ENCODE results near the gene IDS. TPM values are rescaled to one million over a fixed set of nuclear protein-coding genes. Genes with fewer than 3 reads are reported as not detected.
"Not testable (repeated sequence)": the region's sequence is repeated elsewhere in the genome, so short reads cannot be mapped to it uniquely, and the experiment has no call there.

IDS gene, protein sequence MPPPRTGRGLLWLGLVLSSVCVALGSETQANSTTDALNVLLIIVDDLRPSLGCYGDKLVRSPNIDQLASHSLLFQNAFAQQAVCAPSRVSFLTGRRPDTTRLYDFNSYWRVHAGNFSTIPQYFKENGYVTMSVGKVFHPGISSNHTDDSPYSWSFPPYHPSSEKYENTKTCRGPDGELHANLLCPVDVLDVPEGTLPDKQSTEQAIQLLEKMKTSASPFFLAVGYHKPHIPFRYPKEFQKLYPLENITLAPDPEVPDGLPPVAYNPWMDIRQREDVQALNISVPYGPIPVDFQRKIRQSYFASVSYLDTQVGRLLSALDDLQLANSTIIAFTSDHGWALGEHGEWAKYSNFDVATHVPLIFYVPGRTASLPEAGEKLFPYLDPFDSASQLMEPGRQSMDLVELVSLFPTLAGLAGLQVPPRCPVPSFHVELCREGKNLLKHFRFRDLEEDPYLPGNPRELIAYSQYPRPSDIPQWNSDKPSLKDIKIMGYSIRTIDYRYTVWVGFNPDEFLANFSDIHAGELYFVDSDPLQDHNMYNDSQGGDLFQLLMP
- total RNA-seq = 13.7 and 24.2 TPM in 2 replicates

DNA sequence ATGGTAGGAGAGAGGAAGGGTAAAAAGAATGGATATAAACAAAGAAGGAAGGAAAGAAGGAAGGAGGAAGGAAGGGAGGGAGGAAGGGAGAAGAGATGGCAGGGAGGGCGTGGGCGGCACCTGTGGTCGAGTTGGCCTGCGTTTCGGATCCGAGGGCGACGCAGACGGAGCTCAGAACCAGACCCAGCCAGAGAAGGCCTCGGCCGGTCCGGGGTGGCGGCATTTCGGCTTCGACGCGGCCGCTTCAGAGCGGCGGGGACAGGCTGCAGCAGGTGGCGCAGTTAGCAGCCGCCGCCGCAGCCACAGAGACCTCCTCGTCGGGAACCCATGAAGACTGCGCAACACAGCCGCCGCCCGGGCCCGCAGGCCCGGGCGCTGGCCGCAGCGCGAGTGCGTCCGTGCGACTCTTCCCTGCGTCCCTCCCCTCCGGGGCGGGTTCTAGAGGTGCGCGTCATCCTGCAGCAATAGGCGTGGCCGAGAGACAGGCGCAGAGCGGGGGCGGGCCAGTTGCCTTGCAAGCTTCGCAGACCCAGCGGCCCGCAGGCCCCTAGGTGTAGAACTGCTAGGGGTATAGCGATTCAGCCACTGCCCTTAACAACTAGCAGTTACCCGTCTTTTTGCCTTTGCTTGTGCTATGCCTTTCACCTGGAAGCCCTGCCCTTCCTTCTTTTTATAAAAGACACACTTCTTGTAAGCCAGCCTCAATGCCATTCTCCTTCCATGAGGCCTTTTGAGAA, at the start of gene IDS:
TSS of gene IDS (minus strand) at position 392 of the 737 bp plus-strand sequence. CDS start at position 223, 169 bp downstream.
- peak; percentile 87 to 90 for DNase-seq (ENCODE audit: low read depth in 2 of 2)

DNA sequence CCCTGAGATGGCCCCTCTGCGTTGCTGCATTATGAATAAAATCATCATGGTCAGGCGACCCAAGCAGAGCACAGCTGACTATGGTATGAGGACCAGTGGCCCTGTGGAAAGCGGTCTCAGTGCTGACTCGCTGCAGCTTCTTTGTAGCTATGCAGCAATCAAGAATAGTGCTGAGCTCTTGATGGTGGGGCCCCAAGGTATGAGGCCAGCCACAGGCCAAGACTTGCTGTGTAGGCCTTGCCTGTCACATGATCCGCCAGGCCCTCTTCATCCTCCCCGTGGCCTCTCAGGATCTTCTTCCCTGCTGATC, 46.8 kb upstream of the IDS start:
- not testable (repeated sequence) for DNase-seq (ENCODE audit: low read depth in 2 of 2)

DNA sequence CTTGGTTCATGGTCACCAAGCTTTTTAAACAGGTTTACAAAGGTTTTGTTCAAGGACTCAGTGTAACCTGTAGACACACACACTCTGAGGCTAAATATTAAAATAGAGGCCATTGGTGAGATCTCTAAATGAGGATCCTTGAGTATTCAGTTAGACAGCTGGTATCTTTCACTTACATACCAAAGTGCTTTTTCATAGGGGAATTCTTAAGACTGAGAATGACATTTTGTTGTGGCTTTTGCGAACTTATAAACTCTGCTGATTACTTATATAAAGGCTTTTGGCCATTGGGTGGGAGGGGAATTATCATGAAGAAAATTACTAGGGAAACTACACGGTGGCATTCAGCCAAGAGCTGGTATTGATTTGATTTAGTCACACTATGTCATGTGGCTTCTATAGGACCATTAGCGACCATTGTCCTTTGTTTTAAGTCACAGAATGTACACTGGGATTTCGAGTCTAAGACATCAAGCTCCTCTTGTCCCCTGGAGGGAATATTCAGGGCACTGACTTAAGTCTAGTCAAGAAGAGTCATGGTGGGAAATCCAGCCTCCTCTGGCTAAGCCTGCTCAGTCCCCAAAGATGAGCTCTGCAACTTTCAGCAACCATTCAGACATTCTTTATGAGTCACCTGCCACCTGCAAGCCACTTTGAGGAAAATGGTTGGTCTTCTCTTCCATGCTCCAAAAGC, 46.3 kb upstream of the IDS start:
- DNase-seq (ENCODE audit: low read depth in 2 of 2) = not testable (repeated sequence)

DNA sequence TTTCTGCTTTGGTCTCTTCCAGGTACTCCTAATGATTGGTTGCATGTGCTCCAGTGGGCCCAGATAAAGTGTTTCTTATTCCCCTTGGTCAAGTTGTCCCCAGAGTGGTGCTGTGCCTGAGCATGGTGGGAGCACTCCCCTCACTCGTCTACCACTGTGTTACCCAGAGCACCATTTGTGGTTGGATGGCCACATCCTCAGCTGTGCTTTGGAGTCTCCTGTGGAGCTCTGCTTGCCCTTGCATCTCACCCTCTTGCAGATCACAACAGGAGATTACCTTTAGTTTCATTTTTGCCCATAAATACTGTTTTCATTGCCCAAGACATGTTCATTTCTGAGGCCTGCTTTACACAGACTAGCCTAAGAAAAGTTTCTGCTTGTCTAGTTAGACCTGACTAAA, 45.3 kb upstream of the IDS start:
- not testable (repeated sequence) for DNase-seq (ENCODE audit: low read depth in 2 of 2)

DNA sequence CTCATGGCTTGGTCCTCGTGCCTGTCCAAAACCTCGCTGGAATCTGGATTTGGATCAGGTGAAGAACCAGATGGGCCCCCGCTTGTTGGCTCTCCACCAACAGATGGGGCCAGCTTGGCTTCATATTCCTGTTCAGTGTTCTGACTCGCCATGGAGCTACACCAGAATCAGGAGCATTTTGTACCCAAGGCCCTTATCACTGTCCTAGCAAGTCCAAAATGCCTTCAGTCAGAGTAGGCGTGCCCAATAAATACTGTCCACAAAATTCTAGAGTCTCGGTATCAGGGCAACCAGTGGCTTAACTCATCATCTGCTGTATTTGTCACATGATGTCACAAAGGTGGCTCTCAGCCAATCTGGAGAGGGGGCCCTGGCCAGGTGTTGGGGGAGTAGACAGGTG, 44.6 kb upstream of the IDS start, which contains the start of gene HSFX3:
TSS of gene HSFX3 (minus strand) at position 224 of the 400 bp plus-strand sequence. CDS start at position 152, 72 bp downstream.
- not testable (repeated sequence) for DNase-seq (ENCODE audit: low read depth in 2 of 2)

DNA sequence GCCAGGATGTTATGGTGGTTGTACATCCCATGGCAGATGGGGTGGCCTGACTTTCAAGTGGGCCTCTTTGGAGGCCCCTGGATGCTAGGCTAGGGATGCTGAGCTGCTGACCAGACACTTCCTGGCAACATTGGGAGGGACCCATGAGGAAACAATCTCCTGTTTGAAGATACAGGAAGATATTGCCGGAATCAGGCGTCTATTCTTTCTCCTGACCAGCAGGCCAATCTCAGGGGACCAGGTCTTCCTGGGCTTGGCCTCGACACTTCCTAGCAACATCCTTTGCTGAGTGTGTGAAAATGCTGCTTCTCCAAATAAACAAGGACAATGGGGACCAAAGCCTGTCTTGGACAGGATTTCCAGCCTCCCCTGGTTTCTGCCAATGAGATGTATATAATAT, 42.7 kb upstream of the IDS start:
- not testable (repeated sequence) for DNase-seq (ENCODE audit: low read depth in 2 of 2)

DNA sequence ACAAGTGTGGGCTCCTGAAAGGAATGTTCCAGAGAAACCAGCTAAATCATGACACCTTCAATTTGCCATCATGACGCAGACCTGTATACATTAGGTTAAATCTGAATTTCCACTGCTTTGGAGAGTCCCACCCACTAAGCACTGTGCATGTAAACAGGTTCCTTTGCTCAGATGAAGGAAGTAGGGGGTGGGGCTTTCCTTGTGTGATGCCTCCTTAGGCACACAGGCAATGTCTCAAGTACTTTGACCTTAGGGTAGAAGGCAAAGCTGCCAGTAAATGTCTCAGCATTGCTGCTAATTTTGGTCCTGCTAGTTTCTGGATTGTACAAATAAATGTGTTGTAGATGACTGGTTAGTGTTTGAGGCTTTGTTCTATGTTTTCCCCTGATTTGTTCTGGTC, 41.9 kb upstream of the IDS start:
- DNase-seq (ENCODE audit: low read depth in 2 of 2) = not testable (repeated sequence)

DNA sequence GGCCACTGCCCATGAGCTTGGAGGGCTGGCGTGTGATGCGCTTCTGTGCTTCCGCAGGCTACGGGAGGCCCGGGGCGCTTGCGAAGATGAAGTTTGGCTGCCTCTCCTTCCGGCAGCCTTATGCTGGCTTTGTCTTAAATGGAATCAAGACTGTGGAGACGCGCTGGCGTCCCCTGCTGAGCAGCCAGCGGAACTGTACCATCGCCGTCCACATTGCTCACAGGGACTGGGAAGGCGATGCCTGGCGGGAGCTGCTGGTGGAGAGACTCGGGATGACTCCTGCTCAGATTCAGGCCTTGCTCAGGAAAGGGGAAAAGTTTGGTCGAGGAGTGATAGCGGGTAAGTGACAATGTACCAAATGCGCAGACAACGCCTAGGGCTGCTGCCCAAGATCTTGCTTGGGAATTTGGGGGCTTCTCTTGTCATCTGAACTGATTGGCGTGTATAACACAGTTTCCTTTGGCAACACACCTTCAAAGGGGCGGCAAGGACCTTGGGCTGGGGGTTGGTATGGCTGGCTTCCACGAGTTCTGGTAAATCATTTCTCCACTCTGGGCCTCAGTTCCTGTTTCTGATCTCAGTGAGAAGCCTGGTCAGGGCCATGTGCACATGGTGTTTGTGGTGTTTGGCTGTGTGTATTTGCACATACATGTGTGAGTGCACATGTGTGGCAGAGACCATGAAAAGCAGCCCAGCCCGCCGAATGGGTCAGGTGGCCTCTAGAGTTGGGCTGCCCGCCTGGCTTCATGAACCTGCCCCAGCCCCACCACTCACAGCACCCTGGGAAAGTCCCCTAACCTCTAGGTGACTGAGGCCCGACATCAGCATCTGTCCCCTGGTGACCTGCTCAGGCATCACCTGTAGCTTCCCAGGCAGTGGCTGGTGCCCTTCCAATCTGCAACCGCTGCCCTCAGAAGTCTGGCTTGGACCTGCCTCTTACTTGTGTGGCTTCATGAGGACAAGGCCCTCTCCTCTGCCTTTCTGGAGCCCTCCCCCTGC, 40.7 kb upstream of the IDS start:
- DNase-seq (ENCODE audit: low read depth in 2 of 2) = peak; percentile 21 to 30

DNA sequence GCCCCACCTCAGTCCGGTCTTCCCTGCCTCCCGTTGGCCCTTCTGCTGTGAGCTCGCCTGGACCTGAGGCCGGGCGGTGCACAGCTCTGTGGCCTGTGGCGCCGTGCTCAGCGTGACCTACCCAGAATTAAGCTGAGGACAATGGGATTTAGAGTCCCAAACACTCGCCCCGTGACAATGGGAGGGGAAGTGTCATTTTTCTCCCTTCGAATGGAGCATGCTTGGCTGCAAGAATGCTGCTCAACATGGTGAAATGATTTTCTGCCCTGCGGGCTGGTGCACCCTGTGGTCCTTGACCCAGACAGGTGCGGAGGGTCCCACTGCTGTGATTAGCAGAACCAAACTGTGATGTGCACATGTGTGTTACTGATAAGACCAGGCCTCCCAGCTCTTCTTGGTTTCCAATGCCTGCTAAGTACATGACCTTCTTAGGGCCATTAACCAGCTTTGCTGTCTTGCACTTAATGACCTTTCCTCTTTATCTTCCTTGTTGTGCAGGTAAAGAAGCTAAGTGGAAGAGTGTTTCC, 36.5 kb upstream of the IDS start:
- DNase-seq (ENCODE audit: low read depth in 2 of 2) = peak in 1 of 2 donors; percentile 16

DNA sequence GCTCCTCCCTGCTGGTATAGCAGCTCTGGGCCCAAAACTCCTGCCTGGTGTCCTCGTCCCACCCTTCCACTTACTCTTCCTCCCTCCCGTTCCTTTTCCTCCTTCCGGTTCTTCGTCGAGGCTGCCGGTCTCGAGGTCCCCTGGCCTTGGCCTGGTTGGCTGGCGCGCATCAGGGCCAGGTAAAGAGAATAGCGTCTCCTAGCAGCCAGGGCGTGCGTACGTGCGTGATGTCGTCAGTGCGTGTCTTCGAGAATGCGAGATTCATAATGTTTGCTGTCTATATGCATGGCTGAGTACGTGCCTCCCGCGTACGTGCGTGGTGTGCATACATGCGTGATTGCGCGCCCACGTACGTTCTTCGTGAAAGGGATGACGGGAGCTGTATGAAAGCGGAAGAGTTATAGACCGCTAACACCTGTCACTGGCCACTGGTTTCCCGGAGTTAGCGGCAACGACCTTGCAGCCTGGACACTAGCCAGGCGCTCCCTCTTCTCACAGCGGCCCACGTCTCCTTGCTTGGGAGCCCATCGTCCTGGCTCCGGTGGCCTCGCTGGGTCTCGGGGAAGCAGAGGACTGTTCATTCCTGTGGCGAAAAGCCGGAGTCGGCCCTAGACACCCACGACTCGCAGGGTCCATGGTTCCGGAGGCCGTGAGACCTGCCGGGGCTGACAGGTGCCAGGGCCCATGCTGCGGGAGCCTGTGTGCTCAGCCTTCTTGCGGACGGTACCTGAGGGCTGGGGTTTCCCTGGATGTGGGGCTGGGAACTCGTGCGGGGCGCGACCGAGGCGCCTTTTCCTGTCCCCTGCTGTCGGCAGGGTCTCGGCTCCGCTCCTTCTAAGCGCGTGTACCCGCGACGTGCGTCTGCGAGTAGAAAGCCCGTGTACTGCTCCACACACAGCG, 35.8 kb upstream of the IDS start, which contains the start of gene EOLA1:
TSS of gene EOLA1 (plus strand) at position 392 of the 900 bp plus-strand sequence. CDS start 4,619 bp downstream, outside the sequence.
- peak; percentile 96 for DNase-seq (ENCODE audit: low read depth in 2 of 2)

DNA sequence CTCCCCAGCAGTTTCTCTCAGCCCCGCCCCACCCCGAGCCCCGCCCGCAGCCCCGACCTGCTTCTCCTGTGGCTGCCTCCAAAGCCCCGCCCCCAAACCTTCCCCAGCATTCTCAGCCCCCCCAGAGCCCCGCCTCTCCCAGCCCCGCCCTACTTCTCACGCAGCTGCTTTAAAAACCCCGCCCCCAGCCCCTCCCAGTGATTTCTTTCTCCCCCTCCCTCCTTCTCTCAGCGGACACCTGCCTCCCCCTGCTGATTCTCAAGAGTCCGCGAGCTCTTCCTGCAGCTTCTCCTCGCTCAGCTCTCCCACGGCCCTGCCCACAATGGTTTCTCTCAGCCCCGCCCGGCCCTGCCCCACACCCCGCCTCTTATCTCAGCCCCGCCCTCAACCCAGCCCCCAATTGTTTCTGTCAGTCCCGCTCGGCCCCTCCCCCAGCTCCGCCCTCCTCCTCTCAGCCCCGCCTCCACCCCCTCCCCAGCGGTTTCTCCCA, 35.1 kb upstream of the IDS start:
- DNase-seq (ENCODE audit: low read depth in 2 of 2) = peak; percentile 90 to 93

DNA sequence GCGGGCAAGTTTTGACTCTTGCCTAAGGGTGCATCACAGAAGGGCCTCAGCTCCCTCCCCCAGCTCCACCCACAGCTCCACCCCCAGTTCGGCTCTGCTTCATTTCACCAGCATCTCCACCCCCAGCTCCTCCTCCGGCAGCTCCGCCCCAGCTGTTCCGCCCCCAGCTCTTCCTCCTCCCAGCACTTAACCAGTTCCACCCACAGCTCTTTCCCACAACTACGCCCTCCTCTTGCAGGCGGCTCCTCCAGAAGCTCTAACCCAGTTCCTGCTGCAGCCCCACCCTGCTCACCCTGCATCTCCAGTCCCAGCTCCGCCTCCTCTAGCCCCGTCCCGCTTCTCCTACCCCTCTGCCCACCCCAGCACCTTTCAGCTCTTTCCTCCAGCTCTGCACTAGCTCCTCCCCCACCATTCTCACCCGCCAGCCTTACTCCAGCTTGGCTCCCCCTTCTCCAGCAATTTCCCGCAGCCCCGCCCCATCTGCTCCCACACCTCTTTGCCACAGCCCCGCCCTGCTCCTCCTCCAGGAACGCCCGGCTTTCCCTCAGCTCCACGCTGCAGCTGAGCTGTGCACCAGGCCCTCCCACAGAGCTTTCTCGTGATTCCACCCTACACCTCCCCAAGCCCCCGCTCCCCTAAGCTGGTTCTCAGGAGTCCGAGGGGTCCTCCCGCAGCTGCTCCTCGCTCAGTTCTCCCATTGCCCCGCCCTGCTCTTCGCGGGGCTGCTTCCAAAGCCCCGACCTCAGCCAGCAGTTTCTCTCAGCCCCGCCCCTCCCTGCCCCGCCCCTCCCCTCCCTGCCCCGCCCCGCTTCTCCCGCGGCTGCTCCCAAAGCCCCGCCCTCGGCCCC, 34.4 kb upstream of the IDS start:
- peak; percentile 92 to 94 for DNase-seq (ENCODE audit: low read depth in 2 of 2)

DNA sequence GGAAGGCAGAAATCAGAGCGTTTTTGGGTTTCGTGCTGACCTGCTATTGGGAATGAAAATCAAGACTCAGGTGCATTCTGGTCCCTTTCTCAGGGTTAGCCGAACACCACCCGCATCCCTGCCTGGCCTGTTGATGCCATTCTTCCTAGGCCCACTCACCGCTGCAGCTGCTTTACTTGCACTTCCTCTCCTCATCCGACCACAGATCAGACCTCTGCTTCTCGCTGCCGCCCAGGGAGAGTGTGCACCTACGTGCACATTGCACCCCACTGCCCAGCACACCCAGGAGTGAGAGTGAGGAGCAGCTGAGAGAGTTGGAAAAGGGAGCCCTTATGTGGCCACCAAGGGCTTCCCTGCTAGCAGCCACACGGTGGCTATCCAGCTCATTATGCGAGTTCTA, 32.4 kb upstream of the IDS start:
- DNase-seq (ENCODE audit: low read depth in 2 of 2) = not testable (repeated sequence)

DNA sequence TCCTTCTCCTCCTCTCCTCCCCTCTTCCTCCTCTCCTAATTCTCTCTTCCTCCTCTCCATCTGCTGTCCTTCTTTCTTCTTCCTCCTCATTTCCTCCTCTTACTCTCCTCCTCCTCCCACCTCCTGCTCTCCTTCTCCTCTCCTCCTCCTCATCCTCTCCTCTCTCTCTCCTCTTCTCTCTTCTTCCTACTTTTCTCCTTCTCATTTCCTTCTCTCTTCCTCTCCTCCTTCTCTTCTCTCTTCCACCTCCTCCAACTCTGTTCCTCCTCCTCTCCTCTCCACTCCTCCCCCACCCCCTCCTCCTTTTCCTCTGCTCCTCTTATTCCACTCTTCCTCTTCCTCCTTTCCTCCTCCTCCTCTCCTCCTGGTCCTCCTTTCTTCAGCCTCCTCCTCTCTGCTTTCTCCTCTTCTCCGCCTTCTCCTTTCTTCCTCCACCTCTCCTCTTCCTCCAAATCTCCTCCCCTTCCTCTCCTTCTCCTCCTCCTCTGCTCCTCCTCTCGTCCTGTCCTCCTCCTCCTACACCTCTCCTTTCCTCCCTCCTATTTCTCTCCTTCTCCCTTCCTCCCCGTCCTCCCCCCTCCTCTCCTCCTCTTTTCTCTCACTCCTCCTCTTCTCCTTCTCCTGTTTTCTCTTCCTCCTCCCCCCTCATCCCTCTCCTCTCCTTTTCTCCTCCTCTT, 30.0 kb upstream of the IDS start:
- not testable (repeated sequence) for DNase-seq (ENCODE audit: low read depth in 2 of 2)

DNA sequence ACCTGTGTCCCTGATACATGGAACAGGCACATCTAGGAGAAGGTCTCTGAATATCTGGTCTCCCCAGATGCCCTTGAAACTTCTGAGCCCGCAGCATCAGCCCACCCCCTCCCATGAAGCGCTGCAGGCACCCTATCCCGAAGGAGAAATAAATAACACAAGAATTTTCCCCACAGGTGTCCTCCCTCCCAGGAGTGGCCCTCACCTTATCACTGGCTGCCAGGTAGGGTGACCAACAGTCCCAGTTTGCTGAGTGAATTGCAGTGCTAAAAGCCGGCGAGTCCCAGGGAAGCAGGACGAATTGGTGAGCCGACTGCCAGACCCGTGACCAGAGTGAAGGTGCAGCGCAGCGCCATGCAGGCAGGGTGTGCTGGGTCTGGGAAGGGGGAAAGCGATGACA, 28.9 kb upstream of the IDS start:
- DNase-seq (ENCODE audit: low read depth in 2 of 2) = not testable (repeated sequence)

DNA sequence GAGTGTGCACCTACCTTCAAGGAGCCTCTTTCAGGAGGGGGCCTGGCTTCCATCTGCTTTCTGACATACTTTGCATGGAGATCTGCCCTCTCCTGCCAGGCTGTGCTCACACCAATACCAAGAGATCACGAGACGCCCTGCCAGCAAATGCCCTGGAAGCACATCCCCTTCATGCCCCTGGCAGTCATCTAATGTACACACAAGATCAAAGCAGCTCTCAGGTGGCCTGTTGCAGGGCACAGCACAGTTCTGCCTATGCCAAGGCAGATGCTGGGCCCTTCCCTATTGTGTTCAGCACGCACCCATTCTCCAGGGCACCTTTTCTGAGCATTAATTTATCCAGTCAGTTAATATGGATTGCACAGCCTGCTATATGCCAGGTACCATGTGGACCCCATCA, 27.8 kb upstream of the IDS start:
- DNase-seq (ENCODE audit: low read depth in 2 of 2) = not testable (repeated sequence)

DNA sequence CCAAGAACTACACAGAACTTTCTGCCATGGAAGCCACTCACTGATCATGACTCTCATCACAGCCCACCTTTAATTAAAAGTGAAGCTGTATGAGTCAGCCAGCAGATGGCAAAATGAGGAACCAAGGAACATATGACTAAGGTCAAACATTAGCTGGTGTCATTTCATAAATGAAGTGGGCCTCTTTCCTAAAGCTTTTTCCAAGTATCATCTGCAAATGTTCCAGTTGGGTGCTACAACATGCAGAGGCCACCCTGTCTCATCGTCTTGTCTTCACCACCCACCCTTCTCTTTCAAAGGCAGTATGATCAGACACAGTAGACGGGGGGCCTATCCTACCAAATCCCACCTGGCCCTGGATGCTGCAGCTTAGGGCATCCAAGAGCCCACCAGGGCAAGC, 26.5 kb upstream of the IDS start:
- DNase-seq (ENCODE audit: low read depth in 2 of 2) = no peak

All from lung microvascular endothelial cell (primary cell).